Gastroesophageal sphincter (tissue), 3 donors: ENCODE results near the gene LRP1-AS.

Experiments
- EP300 ChIP-seq: sonication (generic); formaldehyde crosslinking; IDR thresholded peaks from one replicate; pipeline ENCODE4 v1.6.1; 2017; ENCODE audit warnings: antibody characterized with exemption, mild to moderate bottlenecking
- POLR2A ChIP-seq, 2 donors: fragments of 450-650 bp; IDR thresholded peaks; one replicate each; pipeline ENCODE4 v1.6.1; 2017; ENCODE audit warnings: antibody characterized with exemption in 2 of 2, mild to moderate bottlenecking in 2 of 2, moderate library complexity in 1 of 2
- TF ChIP-seq, protein P1 (sequence below), 4 experiments: fragments of 200-600 bp in 2 of 4; fragments of 450-650 bp in 2 of 4; sonication (generic) in 1 of 4; IDR thresholded peaks; one replicate each; pipeline ENCODE4 v1.5.1; 2017 to 2019; ENCODE audit warnings: antibody characterized with exemption in 4 of 4, mild to moderate bottlenecking in 2 of 4, moderate library complexity in 2 of 4

DNA sequence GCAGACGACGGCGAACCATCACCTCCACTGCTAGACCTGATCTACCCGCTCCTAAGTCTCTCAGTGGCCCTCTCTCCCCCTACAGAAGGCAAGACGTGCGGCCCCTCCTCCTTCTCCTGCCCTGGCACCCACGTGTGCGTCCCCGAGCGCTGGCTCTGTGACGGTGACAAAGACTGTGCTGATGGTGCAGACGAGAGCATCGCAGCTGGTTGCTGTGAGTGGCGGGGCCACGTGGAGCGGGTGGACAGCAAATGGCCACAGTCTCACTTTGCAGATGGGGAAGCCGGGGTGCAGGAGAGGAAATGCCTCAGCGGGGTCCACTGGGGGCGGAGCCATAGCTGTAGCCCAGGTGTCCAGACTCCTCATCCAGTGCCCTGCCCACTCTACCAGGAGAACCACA, 47.8 kb upstream of the LRP1-AS start:
- TF ChIP-seq, protein P1, sequence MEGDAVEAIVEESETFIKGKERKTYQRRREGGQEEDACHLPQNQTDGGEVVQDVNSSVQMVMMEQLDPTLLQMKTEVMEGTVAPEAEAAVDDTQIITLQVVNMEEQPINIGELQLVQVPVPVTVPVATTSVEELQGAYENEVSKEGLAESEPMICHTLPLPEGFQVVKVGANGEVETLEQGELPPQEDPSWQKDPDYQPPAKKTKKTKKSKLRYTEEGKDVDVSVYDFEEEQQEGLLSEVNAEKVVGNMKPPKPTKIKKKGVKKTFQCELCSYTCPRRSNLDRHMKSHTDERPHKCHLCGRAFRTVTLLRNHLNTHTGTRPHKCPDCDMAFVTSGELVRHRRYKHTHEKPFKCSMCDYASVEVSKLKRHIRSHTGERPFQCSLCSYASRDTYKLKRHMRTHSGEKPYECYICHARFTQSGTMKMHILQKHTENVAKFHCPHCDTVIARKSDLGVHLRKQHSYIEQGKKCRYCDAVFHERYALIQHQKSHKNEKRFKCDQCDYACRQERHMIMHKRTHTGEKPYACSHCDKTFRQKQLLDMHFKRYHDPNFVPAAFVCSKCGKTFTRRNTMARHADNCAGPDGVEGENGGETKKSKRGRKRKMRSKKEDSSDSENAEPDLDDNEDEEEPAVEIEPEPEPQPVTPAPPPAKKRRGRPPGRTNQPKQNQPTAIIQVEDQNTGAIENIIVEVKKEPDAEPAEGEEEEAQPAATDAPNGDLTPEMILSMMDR (IDR thresholded peaks at IDR 0.05) = no peak
- TF ChIP-seq POLR2A (IDR thresholded peaks at IDR 0.05) (no peak), EP300 (no peak)
